Pons (tissue), 1 donor: ENCODE results near the gene CELA2A.
"Not testable (repeated sequence)": the region's sequence is repeated elsewhere in the genome, so short reads cannot be mapped to it uniquely, and the experiment has no call there.

Source experiments
- DNase-seq: peaks from one replicate; pipeline ENCODE4 v3.0.0-alpha.2; 2016; ENCODE audit warnings: low spot score

The CELA2A gene

GRCh38 chr1:15468145-15468544 lies 11.6 kb downstream of the CELA2A start:
- no peak for DNase-seq

DNA sequence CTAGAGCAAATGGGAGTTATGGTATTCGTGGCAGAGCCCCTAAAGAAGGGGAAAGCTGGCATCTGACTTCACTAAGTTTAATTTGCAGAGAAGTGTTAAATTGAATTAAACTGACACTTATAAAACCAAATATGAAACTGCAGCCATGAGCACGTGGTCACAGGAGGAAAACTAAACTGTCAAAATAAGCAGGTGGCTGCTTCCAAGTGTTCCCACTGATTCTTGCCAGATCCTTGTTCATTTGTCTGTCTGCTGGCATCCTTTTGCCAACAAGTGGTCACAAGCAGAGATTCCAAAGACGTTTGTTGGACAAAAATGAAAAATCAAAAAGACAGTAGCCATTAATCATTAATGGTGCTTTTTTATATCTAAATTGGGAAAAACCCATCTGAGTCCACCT lies 12.8 kb downstream of the CELA2A start:
- no peak for DNase-seq

- peak; percentile 23 for DNase-seq
Observed at GRCh38 chr1:15469821-15470448, 13.4 kb downstream of the CELA2A start.

- DNase-seq: not testable (repeated sequence)
Observed at GRCh38 chr1:15471067-15471466, 14.5 kb downstream of the CELA2A start.

DNA sequence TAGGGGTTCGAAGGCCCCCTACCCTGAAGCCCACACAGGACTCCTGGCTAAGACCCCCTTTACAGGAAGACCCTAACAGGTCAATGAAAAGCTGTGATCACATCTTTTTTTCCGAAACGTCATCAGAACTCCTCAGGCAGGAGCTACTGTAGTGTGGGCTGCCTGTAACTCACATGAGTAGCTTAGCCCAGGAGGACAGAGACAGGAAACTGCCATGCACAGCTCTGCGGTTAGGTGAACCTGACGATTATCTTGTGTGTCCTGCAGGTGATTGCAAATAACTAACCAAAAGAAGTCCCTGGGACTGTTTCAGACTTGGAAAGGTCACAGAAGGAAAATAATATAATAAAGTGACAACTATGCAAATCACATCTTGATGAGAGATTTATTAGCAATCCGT lies 15.2 kb downstream of the CELA2A start:
- DNase-seq: not testable (repeated sequence)

GRCh38 chr1:15472587-15472986 lies 16.1 kb downstream of the CELA2A start:
- DNase-seq: no peak

DNA sequence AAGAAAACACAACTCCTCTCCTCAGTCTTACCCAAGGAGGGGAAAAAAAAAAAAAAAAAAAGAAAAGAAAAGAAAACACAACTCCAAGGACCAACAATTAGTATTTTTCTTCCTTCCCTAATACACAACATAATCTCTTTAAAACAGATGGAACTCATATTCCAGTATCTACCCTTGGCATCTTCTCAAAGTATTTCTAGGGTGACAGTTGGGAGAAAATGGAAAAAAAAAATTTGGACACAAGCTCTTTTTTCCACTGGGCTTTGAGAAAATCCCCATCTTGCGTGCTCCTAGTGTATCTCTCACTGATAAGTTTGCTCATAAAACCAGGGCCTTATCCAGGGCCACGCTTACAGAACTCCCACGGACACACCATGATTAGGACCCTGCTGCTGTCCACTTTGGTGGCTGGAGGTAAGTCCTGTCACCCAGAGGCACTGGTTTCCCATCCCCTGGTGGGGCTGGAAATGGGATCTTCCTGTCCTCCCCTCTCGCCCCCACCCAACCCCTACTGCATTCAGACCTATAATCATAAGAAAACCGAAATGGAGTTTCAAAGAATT lies 19.3 kb downstream of the CELA2A start, which contains the start of gene CELA2B:
CELA2B (plus strand) TSS at position 353 of the 563 bp plus-strand sequence; CDS start at position 375, 22 bp downstream.
- DNase-seq: no peak

GRCh38 chr1:15476927-15477326 lies 20.4 kb downstream of the CELA2A start:
- no peak for DNase-seq

- DNase-seq: no peak
Observed at GRCh38 chr1:15477646-15478212, 21.2 kb downstream of the CELA2A start.

DNA sequence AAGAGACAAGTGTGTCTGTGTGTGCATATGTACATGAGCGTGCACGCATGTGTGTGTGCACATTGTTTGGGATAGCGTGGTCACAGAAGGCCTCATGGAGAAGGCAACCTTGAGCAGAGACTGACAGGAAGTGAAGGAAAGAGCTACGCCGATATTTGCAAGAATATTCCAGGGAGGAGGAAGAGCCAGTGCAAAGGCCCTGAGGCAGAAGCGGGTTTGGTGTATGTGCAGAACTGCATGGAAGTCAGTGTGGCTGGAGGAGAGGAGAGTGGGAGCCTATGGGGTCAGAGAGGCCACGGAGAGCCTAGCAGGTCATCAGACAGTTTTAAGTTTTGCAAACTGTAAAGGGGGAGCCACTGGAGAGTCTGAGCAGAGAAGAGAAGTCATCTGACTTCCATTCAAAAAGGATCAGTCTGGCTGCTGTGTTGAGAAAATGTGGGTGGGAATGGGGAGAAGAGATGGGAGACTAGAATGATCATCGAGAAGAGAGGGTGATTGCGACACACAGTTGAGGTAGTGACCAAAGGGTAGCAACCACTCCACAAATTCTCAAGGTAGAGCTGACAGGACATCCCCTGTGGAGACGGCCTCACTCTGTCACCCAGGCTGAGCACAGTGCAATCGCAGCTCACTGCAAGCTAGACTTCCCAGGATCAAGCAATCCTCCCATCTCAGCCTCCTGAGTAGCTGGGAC lies 23.3 kb downstream of the CELA2A start:
- DNase-seq: no peak

DNA sequence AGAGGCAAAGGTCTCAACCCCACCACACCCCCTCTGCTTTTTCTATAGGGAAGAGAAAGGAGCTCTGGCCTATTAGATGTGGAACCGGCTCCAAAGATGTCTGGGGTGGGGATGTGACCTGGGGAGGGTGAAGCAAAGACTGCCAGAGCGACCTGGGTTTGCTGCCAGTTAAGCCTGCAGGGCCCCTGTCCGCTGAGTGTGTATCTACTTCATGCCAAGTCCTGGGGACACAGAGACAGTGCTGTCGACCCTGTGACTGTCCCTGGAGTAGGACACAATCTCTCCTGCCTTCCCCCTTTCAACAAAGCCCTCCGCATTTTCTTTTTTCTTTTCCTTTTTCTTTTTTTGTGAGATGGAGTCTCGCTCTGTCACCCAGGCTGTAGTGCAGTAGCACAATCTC lies 25.9 kb downstream of the CELA2A start:
- not testable (repeated sequence) for DNase-seq

GRCh38 chr1:15482983-15483543 lies 26.5 kb downstream of the CELA2A start:
- not testable (repeated sequence) for DNase-seq

GRCh38 chr1:15483971-15484370 lies 27.4 kb downstream of the CELA2A start:
- DNase-seq: no peak

GRCh38 chr1:15484443-15484842 lies 27.9 kb downstream of the CELA2A start:
- DNase-seq: not testable (repeated sequence)

DNA sequence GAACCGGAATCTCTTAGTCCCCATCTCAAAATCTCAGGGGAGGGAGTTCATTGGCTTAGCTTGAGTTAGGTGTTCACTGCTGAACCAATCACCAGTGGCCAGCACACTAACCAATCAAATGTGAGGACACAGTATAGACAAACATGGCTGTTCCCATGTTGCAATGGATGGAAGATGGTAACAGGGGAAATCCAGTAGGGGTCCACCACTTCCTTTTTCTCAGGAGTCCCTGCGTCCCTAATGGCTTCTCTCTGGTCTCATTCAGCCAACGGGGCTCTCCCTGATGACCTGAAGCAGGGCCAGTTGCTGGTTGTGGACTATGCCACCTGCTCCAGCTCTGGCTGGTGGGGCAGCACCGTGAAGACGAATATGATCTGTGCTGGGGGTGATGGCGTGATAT lies 29.1 kb downstream of the CELA2A start:
- no peak for DNase-seq

DNA sequence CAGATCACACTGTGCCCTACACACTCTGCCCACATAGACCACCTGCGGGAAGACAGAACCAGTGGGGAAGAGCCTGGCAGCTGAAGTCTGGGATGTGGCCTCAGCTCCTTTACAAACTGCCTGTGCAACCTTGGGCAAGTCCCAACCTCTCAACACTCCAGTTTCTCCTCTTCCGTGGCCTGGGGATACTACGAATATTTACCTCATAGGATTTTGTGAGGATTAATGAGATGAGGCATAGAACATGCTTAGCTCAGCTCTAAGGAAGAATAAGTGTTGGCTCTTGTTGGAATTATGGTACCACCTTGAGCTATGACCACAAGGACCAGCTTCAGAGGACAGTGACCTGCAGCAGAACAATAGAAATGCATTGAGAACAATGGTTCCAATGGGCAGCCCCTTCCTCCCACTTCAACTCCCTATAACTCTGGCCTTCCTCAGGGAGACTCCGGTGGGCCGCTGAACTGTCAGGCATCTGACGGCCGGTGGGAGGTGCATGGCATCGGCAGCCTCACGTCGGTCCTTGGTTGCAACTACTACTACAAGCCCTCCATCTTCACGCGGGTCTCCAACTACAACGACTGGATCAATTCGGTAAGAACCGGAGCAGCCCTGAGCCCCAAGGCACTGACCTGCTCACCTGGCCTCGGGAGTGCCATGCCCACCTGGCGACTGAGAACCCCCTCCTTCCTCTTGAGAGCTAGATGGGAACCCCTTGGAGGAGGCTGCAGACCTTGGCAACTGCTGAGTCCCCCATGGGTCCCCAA lies 30.5 kb downstream of the CELA2A start:
- DNase-seq: not testable (repeated sequence)

GRCh38 chr1:15488371-15488770 lies 31.8 kb downstream of the CELA2A start:
- DNase-seq: no peak

GRCh38 chr1:15489052-15489736 lies 32.7 kb downstream of the CELA2A start:
- DNase-seq: peak; percentile 52

DNA sequence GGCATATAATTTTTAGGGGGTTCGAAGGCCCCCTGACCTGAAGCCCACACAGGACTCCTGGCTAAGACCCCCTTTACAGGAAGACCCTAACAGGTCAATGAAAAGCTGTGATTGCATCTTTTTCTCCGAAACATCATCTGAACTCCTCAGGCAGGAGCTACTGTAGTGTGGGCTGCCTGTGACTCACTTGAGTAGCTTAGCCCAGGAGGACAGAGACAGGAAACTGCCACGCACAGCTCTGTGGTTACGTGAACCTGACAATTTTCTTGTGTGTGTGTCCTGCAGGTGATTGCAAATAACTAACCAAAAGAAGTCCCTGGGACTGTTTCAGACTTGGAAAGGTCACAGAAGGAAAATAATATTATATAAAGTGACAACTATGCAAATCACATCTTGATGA lies 34.5 kb downstream of the CELA2A start:
- DNase-seq: not testable (repeated sequence)

GRCh38 chr1:15492596-15492995 lies 36.1 kb downstream of the CELA2A start:
- DNase-seq: no peak

GRCh38 chr1:15493869-15494390 lies 37.4 kb downstream of the CELA2A start:
- no peak for DNase-seq
